GM20431 (cell line): Measurements from ENCODE around the gene CACNB1.

ENCODE experiments used
- in situ Hi-C: fragments of 300-500 bp; cut with MseI, MboI; formaldehyde crosslinking; loops from one replicate; pipeline ENCODE4 v1.15.0; 2020; ENCODE audit warnings: low sequenced_read_pairs; ENCODE audit not compliant: unreplicated experiment

The CACNB1 gene

DNA sequence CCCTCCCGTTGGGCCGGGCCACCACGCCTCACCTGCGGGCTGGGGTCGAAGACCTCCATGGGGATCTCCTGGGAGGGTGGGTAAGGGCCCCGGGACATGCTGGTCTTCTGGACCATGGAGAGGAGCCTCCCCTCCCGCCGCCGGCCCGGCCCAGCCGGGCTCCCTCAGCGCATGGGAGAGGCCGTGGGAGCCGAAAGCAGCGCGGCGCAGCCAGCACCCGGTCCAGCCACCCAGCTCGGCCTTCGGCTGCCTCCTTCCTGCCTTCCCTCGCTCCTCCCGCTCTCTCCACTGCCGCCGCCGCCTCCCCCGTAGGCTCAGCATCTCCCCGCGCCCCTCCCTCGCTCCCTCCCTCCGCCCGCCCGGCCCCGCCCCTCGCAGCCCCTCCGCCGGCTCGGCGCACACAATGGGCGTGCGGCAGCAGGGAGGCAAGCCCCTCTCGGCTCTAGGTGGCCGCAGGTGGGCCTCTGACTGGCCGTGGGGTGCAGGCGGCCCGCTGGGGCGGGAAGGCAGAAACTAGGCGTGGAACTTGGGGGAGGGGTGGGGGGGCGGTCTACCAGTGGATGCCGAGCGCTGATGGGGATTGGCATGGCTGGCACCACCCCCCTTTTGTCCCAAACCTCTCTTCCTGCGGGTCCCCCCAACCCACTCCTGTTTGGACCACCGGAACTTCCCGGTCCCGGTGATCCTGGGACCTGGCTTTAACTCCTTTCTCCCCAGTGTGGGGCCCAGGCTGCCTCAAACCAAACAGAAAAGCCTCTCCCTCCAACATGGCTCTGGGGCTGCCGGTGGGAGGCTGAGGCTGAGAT is at the start of gene CACNB1:
CACNB1 (minus strand) TSS at position 290 of the 806 bp plus-strand sequence; CDS start at position 116, 174 bp downstream.
- in situ Hi-C loops = no loop called here

DNA sequence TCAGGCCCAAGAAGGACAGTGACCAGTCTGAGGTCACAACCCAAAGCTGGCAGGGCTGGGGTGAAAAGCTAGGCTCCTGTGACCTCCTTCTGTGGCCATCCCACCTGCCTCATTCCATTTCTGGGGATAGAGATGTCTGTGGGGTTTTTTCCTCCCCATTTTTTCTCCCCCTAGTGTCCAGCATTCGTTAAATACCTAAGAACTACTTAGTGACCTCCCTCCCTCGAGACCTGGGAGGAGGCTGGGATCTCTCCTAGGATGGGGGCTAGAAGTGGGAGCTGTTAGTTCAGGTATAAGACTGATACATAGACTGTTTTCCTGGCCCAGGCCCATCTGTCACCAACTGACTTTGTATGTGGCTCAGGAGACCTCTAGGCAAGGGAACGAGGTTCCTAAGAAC is 48.8 kb upstream of the CACNB1 start:
- in situ Hi-C loops = no loop called here

DNA sequence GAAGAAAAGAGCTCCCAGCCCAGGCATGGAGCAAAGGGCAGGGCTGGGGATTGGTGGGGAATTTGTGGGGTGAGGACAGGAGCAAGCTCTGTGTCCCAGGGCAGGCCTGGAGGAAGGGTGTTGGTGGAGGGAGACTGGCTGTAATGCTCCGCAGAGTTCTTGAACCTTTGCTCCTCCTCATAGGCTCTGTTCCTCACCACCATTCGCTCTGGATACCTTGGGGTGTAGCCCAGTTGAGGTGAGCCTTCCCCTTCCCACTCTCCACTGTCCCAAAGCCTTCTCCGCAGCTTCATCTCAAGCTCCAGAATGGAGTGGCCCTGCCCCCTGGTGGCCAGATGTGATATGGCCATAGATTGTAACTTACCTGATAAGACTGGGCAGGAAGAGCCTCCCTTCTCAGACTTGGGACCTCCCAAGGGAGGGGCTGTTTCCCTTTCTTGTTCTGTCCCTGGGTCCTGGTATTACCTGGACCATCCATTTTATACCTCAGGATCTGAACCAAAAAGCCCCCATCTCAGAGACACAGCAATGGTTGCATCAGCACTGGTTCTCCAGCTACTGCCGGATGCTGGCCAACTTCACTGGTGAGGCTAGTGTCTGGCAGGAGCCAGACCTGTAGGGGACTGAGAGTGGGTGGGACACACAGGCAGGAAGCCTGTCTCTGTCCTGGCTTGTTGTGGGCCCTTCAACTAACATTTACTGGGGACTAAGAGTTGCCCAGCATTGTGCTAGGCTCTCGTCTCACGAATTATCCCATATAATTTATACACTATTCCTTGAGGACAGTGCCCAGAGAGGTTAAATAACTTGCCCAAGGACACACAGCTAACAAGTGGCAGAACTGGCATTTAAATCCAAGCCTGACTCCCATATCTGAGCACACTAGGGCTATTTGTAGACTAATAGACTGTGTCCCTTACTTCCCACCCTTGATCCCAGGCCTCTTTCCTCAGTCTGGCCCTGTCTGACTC is 47.4 kb upstream of the CACNB1 start:
- in situ Hi-C loops = no loop called here

DNA sequence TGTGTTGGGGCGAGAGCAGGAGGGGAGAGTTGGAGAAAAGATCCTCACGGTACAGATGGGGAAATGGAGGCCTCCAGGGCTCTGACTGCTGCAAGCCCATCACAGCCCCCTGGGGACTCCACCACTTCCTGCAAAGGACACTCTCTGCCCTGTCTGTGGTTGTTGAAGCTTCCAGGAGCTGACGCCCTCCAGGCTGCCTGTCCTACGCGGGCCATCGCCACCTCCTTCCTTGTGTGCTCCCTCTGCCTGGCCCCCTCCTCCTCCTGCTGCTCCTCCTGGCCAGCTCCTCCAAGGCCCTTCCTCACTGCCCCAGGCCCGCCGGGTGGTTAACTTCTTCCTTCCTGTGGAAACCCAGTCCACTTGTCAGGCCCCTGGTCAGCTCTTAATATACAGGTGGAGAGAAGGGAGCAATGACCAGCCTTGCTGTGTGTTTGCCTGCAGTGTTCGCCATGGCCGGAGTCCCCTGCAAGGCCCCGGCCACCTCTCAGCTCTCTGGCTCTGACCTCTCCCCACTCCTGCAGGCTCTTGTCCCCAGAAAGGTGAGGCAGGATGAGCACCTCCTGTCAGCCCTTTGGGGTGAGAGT is 46.6 kb upstream of the CACNB1 start:
- in situ Hi-C loops = no loop called here

DNA sequence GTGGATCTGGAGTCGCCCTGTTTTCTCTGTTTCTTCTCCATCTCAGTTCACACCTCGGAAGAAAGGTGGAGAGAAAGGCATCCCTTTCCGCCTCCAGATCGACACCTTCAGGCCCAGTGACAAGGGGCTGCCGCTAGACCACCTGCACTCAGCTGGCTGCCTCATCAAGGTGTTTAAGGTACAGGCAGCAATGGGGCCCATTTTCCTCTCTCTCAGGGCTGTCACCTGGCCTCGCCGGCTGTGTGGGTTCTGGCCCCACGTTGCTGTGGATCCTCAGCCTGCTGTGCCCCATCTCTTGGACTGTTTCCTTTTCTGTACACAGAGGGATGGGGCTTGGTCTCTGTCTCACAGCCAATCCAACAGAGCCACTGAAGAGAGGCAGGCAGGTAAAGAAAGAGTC is 45.7 kb upstream of the CACNB1 start:
- in situ Hi-C loops = no loop called here

DNA sequence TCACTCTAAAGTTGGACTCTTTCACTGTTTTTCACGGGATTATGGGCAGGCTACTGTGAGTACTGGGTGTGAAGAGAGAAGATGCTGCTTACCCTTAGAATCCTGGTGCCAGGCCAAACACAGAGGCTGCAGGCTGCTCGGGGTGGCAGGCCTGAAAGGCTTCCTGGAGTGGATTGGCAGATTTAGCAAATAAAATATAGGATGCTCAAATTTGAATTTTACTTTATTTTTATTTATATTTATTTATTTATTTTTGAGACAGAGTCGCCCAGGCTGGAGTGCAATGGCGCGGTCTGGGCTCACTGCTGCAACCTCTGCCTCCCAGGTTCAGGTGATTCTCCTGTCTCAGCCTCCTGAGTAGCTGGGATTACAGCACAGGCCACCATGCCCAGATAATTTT is 43.2 kb upstream of the CACNB1 start:
- in situ Hi-C loops = no loop called here

DNA sequence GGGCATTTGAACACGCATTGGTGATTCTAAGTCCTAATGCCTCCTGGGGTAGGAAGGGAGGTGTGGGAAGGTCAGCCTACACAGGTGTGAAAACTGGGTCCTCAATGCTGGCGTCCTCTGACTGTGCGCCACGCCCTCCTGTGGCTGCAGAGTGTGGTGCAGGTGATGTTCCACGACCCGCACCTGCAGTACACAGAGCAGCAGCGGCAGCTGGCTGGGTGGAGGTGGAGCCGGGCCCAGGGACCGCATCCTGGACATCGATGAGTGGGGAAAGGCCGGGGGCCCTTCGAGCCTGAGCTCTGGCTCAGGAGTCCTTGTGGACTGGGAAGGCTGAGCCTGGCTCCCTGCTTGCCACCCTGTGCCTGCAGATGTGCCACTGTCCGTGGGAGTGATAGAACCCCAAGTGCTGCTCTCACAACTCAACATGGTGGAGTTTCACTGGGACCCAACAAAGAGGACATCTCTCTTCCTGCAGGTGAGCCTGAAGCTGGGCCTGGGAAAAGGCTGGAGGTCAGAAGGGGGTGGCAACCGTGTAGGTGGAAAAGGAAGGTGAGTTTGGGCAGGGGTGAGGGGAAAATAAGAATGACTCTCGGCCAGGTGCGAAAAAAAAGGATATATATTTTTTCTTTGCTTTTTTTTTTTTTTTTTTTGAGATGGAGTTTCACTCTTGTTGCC is 42.3 kb upstream of the CACNB1 start:
- in situ Hi-C loops = no loop called here

DNA sequence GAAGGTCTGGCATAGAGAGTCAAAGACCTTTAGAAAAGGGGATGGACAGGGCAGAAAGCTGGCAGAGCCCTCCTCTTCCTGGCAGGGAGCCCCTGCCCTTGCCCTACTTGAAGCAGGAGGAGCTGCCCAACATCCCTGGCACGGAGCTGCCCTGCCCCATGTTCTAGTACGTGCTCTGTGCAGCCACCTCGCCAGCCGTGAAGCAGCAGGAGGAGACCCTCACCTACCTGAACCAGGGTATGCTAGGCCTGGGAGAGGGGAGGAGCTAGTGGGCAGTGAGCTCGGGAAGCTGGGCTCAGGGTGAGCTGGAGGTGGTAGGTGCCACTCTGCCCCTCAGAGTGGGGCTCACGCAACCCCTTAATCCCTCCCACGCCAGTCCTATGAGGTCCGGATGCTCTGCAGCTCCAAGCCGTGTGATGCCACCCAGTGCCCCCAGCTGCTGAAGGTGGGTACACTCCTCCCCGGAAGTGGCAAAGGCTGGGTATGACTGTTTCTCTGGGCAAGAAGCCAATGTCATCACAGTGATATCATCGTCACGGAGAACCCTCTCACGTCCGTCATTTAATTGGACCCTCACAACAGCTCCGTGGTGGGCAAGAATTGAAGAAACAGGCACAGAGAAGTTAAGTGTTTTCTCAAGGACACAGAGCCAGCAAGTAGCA is 41.0 kb upstream of the CACNB1 start:
- in situ Hi-C loops = no loop called here

DNA sequence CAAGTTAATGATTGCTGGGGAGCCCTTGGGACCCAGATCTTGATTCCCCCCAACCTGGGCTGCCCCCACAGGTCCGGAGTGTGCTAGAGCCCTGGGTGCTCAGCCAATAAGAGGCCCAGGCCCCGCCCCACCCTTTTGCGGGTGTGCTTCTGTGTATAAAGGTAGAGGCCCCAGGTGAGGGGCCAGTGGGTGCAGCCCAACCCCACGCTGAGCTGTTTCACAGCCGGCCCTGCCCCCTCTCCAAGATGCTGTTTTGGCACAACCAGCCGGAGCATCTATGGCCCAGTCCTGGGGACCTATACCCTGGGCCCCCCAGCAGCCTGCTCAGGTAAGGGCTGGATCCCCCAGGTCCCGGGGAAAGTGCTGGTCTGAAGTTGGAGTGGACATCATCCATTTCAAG is 40.1 kb upstream of the CACNB1 start:
- in situ Hi-C loops = no loop called here

DNA sequence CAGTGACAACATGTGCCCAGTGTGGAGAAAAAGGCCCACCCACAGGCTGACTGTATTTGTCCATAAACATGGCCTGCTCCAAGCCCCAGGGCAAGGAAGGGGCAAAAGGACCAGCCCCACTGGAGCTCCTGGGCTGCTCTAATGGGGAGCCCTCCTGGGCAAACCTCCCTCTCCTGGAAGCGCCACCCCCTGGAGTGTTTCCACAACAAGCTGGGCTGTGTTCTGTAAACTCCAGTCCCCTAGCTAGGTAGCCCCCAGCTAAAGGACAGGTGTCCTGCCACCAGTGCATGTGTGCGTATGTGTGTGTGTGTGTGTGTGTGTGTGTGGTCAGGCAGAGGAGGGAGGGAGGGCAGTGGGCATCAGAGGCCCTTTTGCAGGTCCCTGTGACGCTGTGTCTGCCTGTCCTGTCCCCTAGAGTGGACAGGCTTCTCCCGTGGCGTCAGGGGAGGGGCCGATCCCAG is 39.5 kb upstream of the CACNB1 start:
- in situ Hi-C loops = no loop called here

DNA sequence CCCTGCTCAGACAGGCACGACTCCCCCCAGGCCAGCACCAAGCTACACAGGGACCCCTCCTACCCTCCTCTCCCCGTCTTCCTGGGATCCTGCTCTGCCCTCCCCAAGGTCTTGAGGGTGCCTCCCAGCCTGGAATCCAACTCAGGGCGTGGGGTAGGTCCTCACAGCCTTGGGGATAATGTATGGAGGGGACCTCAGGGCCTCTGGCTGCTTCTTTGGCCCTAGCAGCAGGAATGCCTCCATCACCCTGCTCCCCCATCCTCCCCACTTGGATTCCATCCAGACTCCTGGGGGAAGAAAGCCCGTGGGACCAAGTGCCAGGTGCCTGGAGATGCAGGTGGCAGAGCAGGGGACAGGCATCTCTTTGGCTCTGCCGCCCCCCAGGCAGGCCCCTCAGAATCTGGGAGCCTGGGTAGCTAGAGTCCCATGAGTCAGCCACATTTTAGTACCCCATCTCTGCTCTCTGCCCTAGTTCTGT is 39.0 kb upstream of the CACNB1 start:
- in situ Hi-C loops = no loop called here

DNA sequence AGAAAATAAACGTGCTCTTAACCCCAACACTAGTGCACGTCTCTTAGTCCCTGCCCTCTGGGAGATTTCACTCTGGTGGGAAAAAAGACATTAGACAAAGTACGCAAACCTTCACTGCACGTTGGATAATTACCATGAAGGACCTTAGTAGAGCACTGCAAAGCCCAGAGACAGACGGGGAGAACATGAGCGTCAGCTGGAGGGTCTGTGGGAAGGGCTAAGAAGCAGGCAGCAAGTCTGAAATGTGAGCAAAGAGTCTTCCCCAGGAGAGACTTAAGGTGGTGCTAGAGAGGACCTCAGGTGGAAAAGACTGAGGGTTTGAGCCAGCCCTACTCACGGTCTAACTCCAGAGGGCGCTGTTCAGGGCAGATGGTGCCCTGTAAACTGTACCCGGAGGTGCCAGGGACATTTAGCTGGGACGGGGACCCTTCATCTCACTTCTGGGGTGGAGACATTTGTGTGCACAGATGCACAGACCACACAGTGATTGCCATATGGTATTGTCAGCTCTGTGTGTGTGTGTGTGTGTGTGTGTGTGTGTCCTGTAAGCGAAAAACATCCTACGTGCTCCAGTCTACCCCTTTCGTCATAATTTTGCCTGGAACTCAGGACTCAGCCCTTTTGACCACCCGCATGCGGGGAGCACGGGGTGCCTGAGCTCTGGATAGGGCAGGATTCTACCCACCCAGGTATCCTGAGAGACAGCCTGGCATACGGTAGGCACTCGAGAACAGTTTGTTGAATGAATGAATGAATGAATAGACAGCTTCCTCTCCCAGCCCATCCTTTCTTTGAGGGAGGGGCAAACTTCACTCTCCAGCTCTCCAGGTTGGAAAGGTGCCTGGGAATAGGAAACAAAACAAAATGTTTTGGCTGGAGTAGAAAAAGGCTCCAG is 38.3 kb upstream of the CACNB1 start:
- in situ Hi-C loops = no loop called here

DNA sequence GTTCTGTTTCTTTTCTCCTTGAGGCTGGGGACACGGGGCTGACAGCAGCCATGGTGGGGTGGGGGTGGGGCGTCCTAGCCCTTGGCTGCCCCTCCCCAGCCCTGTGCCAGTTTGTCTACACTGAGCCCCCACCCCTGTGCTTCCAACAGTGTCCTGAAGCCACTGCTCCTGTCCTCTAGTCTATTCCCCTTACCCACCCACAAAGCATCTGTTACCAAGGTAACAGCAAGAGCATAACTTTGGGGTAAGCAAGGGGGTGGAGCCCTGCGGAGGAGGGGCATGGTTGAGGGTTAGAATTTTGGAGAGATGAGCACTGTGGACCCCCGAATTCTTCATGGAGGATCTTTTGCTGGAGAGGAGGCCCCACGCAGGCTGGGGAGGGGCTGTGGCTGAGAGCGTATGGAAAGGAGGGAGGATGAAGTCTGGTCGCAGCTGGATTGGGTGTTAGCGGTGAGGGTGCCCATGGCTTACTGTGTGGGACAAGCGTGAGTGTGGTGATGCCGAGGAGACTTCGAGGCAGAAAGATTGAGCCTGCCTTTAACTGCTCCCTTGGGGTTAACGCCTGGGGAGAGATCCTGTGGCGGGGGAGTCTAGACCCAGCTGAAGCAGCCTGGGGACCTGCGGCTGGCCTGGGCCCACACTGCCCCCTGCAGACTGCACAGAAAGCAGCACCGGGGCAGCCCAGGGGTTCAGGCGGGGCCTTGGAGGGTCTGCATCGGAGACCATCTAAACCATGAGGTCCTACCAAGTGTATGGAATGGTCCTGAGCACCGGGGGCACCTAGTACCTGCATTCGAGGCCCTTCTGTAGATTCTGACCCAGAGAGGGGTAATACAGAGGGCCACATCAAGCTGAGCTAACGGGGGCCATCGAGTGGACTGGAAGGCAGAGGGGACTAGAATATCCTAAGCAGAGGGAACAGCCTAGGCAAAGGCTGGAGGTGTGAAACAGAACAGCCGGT is 34.4 kb upstream of the CACNB1 start:
- in situ Hi-C loops = no loop called here

DNA sequence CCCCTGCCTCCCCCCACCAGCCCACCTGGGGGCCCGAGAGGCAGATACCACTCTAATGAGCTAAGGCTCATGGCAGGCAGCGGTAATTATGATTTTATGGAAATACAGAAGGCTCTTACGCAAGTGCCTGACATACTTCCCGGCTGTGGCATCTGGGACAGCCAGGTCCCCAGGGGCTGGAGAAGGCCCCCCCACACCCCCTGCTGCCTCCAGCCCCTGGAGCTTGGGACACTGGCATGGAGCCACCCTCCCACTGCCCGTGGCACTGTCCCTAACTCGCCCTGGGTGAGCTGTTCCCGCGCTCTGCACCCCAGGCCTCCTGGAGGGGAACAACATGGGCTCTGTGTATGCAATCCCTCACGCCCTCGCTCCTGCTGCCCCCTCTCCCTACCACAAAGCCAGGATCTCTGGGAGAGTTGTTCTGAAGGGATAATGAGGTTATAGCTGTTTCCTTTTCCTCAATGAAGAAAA is 33.7 kb upstream of the CACNB1 start:
- in situ Hi-C loops = no loop called here

DNA sequence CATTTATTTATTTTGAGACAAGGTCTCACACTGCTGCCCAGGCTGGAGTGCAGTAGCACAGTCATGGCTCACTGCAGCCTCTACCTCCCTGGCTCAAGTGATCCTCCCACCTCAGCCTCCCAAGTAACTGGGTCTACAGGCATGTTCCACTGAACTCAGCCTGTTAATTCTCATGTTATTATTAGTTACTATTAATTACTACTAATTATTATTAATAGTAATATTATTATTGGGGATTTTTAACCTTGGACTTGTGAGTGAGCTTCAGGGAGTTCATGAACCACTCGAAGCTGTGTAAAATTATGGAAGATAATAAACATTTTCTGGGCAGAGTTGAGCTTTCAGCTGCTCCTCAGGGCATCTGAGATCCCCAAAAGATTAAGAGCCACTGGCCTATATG is 32.9 kb upstream of the CACNB1 start:
- in situ Hi-C loops = no loop called here

DNA sequence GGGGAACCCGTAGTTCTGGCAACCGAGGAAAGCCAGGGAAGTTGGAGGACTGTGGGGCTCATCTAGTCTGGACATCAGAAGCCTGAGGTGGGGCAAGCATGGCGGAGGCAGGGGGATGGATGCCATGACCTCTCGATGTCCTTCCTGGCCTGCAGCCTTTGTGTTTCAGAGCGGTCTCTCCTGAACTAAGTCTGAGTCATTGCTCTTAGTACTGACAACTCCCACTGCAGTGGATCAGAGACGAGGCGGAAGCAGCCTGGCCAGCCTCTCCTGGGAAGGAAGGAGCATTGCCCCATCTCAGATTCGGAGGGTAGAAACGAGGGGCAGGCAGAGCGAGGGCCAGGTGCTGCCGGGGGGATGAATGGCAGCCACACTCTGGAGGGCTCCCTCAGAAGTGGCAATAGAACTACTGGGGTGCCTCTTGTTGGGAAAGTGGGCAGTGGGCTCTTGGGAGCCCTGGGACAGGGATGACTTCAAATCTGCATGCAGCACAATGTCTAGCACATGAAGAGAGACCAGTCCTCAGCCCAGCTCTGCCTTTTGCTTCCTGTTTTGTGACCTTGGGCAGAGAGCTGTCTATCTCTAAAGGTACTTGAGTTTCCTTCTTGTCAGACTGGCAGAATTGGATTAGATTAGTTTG is 31.9 kb upstream of the CACNB1 start:
- in situ Hi-C loops = no loop called here
